Measurements from ENCODE around the gene VCAN.

The VCAN gene

DNA sequence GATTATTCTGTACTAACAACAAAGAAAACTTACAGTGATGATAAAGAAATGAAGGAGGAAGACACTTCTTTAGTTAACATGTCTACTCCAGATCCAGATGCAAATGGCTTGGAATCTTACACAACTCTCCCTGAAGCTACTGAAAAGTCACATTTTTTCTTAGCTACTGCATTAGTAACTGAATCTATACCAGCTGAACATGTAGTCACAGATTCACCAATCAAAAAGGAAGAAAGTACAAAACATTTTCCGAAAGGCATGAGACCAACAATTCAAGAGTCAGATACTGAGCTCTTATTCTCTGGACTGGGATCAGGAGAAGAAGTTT lies 67.9 kb downstream of the VCAN start:
- no peak for DNase-seq (ENCODE audit: low read depth)

GRCh38 chr5:83540105-83540504 lies 68.6 kb downstream of the VCAN start:
- DNase-seq (ENCODE audit: low read depth): peak; percentile 66

GRCh38 chr5:83540783-83541182 lies 69.2 kb downstream of the VCAN start:
- no peak for DNase-seq (ENCODE audit: low read depth)

GRCh38 chr5:83542839-83543238 lies 71.3 kb downstream of the VCAN start:
- DNase-seq (ENCODE audit: low read depth): no peak

DNA sequence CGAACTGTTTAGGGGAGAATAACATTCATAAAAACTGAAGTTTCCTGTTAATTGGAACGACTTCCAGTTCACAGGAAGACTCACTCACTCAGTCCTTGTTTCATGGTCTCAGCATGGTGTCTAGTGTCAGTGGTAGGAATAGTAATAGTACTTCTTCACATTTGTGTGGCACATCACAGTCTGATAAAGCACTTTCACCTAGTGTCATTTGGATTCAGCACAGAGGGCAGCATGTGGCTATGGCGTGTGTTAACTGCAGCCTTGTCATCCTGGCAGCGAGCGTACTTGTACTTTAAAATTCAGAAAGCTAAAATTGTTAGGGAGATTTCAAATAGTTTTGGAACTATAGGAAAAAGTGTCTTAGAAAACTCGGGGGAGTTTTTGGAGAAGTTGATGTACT lies 72.4 kb downstream of the VCAN start:
- DNase-seq (ENCODE audit: low read depth): no peak

DNA sequence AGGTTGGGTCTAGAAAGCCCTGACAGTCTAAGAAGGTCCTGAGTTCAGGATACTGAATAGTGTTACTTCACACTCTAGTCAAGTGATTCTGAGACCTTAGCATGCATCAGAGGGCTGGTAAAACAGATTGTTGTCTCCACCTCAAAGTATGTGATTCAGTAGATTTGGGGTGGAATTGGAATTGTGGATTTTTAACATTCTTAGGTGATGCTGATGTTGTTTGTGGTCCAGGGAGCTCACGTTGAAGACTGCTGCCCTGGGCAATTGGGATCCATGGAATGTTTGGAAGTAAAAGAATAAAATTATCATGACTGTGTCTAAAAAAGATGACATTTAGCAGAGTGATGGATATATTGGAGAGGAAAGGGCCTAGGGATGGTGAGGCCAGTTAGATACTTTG lies 75.6 kb downstream of the VCAN start:
- no peak for DNase-seq (ENCODE audit: low read depth)

DNA sequence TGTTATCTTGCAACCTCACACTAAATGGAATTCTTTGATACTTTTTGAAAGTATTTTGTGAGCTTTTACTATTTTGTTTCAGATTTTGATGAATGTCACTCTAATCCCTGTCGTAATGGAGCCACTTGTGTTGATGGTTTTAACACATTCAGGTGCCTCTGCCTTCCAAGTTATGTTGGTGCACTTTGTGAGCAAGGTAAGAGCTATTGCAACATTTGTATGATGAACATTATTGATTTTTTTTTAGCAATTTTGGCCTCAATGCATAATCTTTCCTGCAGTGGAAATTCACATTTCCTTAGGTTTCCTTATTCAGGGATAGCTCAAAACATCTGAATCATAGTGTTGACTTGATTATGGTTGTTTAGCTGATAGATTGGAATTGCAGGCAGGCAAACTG lies 76.3 kb downstream of the VCAN start:
- DNase-seq (ENCODE audit: low read depth): no peak

DNA sequence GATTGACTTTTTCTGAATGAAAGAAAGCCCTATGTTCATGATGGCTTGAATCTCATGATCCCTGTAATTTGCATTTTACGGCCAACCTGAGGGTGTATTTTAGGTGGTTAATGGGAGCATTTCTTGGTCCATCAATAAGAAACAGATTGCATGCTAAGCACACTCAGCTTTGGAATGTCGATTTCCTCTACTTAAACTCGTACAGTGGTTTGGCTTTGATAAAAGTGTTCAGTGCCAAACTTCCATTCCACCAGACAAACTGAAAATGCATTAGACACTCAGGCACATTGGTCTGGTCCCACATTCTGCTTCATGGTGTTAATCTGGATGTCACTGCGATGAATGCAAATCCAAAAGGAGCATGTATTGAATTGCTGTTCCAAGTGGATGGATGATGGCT lies 77.0 kb downstream of the VCAN start:
- DNase-seq (ENCODE audit: low read depth): peak; percentile 64

GRCh38 chr5:83549076-83549475 lies 77.5 kb downstream of the VCAN start:
- no peak for DNase-seq (ENCODE audit: low read depth)

GRCh38 chr5:83549674-83550073 lies 78.1 kb downstream of the VCAN start:
- peak; percentile 55 for DNase-seq (ENCODE audit: low read depth)

DNA sequence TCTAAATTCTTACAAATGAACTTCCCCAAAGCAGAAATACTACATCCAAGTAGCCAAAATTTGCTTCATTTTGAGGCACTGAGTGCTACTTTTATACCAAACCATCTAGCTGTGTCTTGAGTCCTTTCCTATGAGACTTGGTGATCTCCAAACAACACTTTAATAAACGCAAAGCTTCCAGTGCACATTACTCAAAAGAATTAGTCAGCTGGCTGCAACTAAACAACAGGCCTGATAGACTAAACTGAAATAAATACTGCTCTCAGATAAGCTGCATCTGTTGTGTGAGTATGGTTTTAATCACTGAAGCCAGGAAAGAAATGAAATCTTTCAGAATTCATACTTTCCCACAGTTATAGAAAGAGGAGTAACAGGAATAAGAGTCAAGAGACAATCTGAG lies 80.3 kb downstream of the VCAN start:
- peak; percentile 68 for DNase-seq (ENCODE audit: low read depth)

- DNase-seq (ENCODE audit: low read depth): no peak
Measured at GRCh38 chr5:83552275-83552674, 80.7 kb downstream of the VCAN start.

DNA sequence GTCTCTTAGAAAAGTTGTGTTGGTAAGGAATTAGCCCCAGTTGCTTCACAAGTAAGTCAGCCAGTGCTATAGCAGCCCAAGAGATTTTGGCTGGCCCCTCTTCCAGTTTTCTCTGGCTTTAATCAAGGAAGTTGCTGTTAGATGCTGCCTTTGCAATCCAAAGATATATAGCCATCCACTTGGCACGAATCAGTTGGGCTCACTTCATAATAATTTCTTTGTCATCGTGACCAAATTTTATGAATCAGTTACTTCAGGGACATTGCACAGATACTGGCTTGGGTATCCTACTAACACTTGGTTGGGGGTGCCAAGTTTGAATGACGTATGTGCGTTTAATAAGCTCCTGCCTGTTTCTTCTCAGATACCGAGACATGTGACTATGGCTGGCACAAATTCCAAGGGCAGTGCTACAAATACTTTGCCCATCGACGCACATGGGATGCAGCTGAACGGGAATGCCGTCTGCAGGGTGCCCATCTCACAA lies 81.5 kb downstream of the VCAN start:
- DNase-seq (ENCODE audit: low read depth): peak; percentile 93

- DNase-seq (ENCODE audit: low read depth): no peak
Measured at GRCh38 chr5:83554133-83554532, 82.6 kb downstream of the VCAN start.

GRCh38 chr5:83554686-83555085 lies 83.1 kb downstream of the VCAN start:
- DNase-seq (ENCODE audit: low read depth): no peak

DNA sequence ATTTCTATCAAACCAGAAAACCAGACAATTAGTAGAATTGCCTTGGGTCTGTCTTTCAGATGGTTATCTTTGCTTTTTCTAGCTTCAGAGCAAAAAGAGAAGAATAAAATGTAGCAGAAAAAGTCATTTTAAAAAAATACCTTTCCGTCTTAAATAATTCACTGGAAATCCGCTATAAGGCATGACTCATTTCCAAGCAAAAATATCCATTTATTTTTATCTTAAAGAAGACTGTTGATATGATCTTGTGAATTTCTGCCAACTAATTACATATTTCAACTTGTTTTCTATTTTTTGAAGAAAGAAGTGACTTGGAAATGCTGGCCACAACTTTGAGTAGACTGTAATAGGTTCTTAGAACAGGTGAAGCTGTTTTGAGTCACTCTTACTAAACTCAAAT lies 83.7 kb downstream of the VCAN start:
- no peak for DNase-seq (ENCODE audit: low read depth)

GRCh38 chr5:83556190-83556589 lies 84.6 kb downstream of the VCAN start:
- DNase-seq (ENCODE audit: low read depth): no peak

GRCh38 chr5:83559118-83559785 lies 87.7 kb downstream of the VCAN start:
- DNase-seq (ENCODE audit: low read depth): no peak

GRCh38 chr5:83562071-83562606 lies 90.6 kb downstream of the VCAN start:
- DNase-seq (ENCODE audit: low read depth): no peak

DNA sequence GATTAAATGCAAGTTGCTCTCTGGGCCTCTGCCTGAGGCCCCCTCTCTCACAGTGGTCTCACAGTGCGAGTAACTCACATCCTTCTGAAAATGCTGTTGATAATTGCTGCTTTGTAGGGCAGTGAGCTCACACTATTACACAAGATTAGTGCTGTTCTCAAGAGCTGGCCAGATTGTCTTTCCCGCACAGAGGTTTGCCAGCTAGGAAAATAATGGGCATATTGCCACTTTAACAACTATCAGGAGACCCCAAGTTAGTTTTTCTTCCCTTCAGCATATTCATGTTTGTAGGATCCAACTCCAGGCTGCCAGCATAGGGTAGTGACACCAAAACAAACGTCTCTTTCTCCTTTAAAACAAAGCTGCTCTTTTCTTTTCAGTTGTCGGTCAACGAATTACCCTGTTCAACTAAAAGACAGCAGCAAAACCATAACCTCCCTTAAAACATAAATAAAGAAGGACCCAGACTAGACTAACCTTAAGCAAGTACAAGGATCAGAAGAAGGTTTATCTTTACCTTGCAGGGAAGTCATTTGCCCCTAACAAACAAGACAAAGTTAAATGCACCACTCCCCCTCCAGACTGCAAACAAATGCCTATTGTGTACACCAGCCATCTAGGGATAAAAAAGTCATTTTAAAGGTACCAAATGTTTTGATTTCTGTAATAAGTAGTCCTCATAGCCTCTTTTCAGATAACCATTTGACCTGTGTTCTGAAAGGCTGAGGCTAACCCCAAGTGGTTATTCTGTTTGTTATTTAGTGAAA lies 91.4 kb downstream of the VCAN start:
- DNase-seq (ENCODE audit: low read depth): peak; percentile 35

GRCh38 chr5:83563631-83564030 lies 92.1 kb downstream of the VCAN start:
- no peak for DNase-seq (ENCODE audit: low read depth)

DNA sequence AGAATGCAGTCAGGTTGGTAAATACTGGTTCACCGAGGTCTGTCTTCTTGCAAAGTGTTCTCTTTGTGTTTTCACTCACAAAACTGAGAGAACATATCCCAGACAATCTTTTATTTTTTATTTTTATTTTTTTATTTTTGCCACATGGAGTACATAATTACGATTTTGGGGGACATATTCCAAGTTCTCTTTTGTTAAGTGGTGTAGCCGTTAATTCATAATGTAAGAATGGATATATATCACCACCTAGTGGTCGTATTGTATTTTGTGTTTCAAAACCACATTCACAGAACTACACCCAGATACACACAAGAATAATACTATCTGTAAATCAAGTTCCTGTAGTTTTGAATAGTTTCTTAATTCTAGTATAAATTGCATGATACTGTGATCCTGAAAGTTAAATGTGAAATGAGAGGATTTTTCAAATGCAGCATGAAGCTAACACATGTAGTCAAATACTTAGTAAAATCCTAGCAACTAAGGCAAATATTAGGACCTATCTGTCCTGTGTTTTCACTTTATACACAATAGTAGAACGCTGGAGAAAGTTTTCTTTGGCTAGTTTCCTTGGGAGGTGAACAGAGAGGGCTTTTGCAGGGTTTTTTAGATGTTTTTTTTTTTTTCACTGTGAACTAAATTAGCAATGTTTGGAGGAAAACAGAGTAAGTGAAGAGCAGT lies 92.7 kb downstream of the VCAN start:
- DNase-seq (ENCODE audit: low read depth): peak; percentile 39

GRCh38 chr5:83567741-83568140 lies 96.2 kb downstream of the VCAN start:
- DNase-seq (ENCODE audit: low read depth): peak; percentile 57

Data from fibroblast of gingiva (primary cell).